Measurements from ENCODE around the gene KCNH1.

KCNH1 gene

DNA sequence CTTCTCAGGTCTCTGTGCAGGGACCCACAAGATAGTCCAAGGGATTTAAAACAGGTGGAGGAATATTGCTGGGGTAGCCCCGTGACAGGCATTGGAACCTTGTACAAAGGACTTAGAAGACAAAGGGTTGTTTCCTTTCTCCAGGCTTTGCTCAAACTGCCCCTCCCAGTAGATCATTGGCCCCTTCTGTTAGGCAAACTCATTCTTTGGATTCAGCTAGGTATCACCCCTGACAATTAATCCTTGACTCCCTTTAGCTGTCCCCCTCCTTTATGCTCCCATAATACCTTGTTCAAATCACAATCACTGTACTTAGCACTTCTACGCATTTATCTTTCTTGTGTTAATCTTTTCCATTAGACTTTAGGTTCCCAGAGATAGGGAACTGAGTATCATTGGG, 360.5 kb downstream of the KCNH1 start:
- Histone ChIP-seq H3K4me3 (ENCODE audit: low read length) (no peak overlapping the region), H3K79me2 (ENCODE audit: low read length) (no peaks in the 10 kb centered on the region), H2AFZ (ENCODE audit: low read depth, low read length) (no peak overlapping the region), H3K36me3 (replicated peaks; ENCODE audit: low read depth, low read length) (no peaks in the 10 kb centered on the region), H3K4me1 (ENCODE audit: low read length) (no peaks in the 10 kb centered on the region), H3K9ac (ENCODE audit: low read length) (no peak overlapping the region), H3K27ac (ENCODE audit: low read length) (no peak overlapping the region), H3K4me2 (ENCODE audit: low read length) (no peak overlapping the region), H3K27me3 (ENCODE audit: low read depth, low read length) (peaks cover 20% of the 10 kb centered on the region; the same call in 1 of the 2 replicates), H3K9me3 (ENCODE audit: insufficient read depth, low read length) (no peaks in the 10 kb centered on the region), H4K20me1 (ENCODE audit: insufficient read depth, low read length) (no peaks in the 10 kb centered on the region)
- TF ChIP-seq, protein P1, sequence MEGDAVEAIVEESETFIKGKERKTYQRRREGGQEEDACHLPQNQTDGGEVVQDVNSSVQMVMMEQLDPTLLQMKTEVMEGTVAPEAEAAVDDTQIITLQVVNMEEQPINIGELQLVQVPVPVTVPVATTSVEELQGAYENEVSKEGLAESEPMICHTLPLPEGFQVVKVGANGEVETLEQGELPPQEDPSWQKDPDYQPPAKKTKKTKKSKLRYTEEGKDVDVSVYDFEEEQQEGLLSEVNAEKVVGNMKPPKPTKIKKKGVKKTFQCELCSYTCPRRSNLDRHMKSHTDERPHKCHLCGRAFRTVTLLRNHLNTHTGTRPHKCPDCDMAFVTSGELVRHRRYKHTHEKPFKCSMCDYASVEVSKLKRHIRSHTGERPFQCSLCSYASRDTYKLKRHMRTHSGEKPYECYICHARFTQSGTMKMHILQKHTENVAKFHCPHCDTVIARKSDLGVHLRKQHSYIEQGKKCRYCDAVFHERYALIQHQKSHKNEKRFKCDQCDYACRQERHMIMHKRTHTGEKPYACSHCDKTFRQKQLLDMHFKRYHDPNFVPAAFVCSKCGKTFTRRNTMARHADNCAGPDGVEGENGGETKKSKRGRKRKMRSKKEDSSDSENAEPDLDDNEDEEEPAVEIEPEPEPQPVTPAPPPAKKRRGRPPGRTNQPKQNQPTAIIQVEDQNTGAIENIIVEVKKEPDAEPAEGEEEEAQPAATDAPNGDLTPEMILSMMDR (IDR thresholded peaks at IDR 0.05; ENCODE audit: low read depth, low read length) = no peak
- no peak for TF ChIP-seq EZH2phosphoT487 (IDR thresholded peaks at IDR 0.05; ENCODE audit: low read depth)

DNA sequence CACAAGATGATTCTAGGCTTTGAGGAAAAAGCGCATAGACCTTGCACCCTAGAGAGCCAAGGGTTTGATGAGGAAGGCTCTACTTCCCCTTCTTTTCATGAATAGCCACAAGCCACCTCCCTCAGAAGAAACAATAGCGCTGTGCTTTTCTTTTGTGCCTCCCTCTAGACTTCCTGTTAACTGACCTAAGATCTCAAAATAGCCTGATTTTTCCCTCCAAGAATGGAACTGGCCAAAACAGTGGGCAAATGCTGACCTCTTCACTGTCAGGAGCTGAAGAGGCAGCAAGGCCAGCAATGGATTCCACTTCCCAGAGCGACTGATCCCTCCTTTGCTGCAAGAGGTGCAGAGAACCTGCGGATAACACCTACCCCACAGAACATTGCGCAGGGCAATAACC, 362.8 kb downstream of the KCNH1 start:
- no peak overlapping the region for H3K9ac ChIP-seq (ENCODE audit: low read length)
- no peaks in the 10 kb centered on the region for H3K9me3 ChIP-seq (ENCODE audit: insufficient read depth, low read length)
- TF ChIP-seq, protein P1 (IDR thresholded peaks at IDR 0.05; ENCODE audit: low read depth, low read length) = no peak
- TF ChIP-seq EZH2phosphoT487 (IDR thresholded peaks at IDR 0.05; ENCODE audit: low read depth) = no peak
- peaks cover 20% of the 10 kb centered on the region; the same call in 1 of the 2 replicates for H3K27me3 ChIP-seq (ENCODE audit: low read depth, low read length)
- H3K4me1 ChIP-seq (ENCODE audit: low read length) = no peaks in the 10 kb centered on the region
- no peak overlapping the region for H3K4me3 ChIP-seq (ENCODE audit: low read length)
- H2AFZ ChIP-seq (ENCODE audit: low read depth, low read length) = no peak overlapping the region
- H3K27ac ChIP-seq (ENCODE audit: low read length) = no peak overlapping the region
- H3K4me2 ChIP-seq (ENCODE audit: low read length) = no peak overlapping the region
- no peaks in the 10 kb centered on the region for H3K36me3 ChIP-seq (replicated peaks; ENCODE audit: low read depth, low read length)
- H3K79me2 ChIP-seq (ENCODE audit: low read length) = no peaks in the 10 kb centered on the region
- H4K20me1 ChIP-seq (ENCODE audit: insufficient read depth, low read length) = no peaks in the 10 kb centered on the region

DNA sequence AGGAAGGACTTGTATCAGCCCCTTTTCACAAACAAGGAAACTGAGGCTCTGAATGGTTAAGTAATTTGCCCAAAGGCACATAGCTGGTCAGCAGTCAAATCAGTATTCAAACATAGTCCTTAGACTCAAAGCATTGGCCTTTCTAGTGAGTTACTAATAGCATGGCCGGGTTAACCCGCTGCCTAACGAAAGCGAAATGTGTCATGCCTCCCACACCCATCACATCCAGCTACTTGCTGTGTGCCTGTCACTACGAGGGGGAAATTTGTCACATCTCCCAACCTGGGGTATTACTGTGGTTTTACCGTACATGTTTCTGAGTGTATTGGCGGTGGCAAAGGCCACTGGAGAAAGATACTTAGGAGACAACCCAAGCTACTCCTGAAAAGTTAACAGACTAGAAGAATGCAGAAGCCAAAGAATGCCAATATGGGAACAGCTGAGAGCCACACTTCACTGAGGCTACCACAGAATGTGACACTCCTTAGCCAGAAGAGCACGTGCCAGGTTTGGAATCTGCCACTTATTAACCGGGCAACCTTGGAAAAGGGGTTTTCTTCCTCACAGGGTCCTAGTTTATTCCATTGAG, 363.5 kb downstream of the KCNH1 start:
- Histone ChIP-seq H3K4me2 (ENCODE audit: low read length) (no peak overlapping the region), H3K9ac (ENCODE audit: low read length) (no peak overlapping the region), H3K9me3 (ENCODE audit: insufficient read depth, low read length) (no peaks in the 10 kb centered on the region), H3K27me3 (ENCODE audit: low read depth, low read length) (peaks cover 20% of the 10 kb centered on the region; the same call in 1 of the 2 replicates), H3K36me3 (replicated peaks; ENCODE audit: low read depth, low read length) (no peaks in the 10 kb centered on the region), H2AFZ (ENCODE audit: low read depth, low read length) (no peak overlapping the region), H3K4me1 (ENCODE audit: low read length) (no peaks in the 10 kb centered on the region), H4K20me1 (ENCODE audit: insufficient read depth, low read length) (no peaks in the 10 kb centered on the region), H3K79me2 (ENCODE audit: low read length) (no peaks in the 10 kb centered on the region), H3K27ac (ENCODE audit: low read length) (no peak overlapping the region), H3K4me3 (ENCODE audit: low read length) (no peak overlapping the region)
- no peak for TF ChIP-seq EZH2phosphoT487 (IDR thresholded peaks at IDR 0.05; ENCODE audit: low read depth)

DNA sequence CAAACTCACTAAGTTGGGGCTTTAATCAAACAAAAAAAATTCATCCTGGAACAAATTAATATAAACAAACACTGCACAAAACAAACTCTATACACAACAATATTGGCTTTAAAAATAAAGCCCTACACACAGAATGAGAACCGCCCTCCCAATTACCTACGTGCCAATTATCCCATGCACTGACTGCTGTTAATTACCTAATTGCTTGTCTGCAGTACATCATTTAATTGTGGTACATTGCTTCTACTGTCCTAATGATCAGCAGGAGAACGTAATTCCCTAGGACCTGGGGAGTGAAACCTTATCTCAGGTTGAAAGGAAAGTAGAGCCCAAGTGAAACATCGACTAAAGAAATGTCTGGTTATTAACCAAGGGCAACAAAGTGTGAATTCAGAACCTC, 364.5 kb downstream of the KCNH1 start:
- peaks cover 17% of the 10 kb centered on the region; the same call in 1 of the 2 replicates for H3K27me3 ChIP-seq (ENCODE audit: low read depth, low read length)
- H3K4me2 ChIP-seq (ENCODE audit: low read length) = no peak overlapping the region
- no peak overlapping the region for H2AFZ ChIP-seq (ENCODE audit: low read depth, low read length)
- no peaks in the 10 kb centered on the region for H3K36me3 ChIP-seq (replicated peaks; ENCODE audit: low read depth, low read length)
- no peak overlapping the region for H3K9ac ChIP-seq (ENCODE audit: low read length)
- H4K20me1 ChIP-seq (ENCODE audit: insufficient read depth, low read length) = no peaks in the 10 kb centered on the region
- H3K4me3 ChIP-seq (ENCODE audit: low read length) = no peak overlapping the region
- no peaks in the 10 kb centered on the region for H3K79me2 ChIP-seq (ENCODE audit: low read length)
- no peak for TF ChIP-seq EZH2phosphoT487 (IDR thresholded peaks at IDR 0.05; ENCODE audit: low read depth)
- TF ChIP-seq, protein P1 (IDR thresholded peaks at IDR 0.05; ENCODE audit: low read depth, low read length) = no peak
- H3K4me1 ChIP-seq (ENCODE audit: low read length) = no peaks in the 10 kb centered on the region
- H3K9me3 ChIP-seq (ENCODE audit: insufficient read depth, low read length) = no peaks in the 10 kb centered on the region
- no peak overlapping the region for H3K27ac ChIP-seq (ENCODE audit: low read length)

All from OCI-LY3 (cell line).